Measurements from ENCODE around the gene DIPK1B.

DIPK1B gene

DNA sequence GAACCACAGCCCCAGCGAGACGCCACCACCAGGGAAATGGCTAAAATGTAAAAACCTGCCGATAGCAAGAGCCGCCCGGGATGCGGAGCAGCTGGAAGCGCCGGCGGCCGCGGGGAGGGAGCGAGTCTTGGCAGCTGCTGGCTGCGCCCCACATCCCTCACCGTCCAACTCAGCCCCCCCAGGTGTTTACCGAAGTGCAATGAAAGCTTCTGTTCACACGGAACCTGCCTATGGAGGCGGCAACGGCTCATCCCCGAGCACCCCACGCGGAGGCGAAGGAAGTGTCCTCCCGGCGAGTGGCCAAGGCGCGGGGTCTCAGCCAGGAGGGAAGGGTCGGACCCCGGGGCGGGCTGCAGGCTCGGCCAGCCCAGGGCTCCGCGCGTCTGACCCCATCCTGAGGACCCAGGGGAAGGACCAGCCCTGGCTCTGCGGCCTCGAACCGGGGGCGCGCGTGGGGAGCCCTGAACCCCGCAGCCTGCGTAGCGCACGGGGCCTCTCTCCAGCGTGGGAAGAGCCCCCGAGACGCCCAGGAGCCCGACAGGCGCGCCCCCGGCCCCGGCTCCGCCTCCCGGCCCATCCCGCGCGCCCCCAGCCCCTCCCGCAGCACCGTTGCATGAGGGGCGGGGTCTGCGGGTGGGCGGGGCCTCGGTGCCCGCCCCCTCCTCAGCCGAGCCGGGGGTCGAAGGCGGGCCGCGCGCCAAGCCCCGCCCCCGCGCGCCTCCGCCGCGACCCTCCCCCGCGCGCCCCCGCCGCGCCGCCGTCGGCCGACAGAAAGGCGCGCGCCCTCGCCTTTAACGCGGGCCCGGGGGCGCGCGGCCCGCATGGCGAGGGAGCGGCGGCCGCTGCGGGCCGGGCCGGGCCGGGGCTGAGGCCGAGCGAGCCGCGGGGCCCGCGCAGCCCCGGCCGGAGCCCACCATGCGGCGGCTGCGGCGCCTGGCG lies at the start of gene DIPK1B:
TSS of gene DIPK1B (plus strand) at position 822 of the 939 bp plus-strand sequence. CDS start at position 916, 94 bp downstream.
- DNase-seq, result no peak

DNA sequence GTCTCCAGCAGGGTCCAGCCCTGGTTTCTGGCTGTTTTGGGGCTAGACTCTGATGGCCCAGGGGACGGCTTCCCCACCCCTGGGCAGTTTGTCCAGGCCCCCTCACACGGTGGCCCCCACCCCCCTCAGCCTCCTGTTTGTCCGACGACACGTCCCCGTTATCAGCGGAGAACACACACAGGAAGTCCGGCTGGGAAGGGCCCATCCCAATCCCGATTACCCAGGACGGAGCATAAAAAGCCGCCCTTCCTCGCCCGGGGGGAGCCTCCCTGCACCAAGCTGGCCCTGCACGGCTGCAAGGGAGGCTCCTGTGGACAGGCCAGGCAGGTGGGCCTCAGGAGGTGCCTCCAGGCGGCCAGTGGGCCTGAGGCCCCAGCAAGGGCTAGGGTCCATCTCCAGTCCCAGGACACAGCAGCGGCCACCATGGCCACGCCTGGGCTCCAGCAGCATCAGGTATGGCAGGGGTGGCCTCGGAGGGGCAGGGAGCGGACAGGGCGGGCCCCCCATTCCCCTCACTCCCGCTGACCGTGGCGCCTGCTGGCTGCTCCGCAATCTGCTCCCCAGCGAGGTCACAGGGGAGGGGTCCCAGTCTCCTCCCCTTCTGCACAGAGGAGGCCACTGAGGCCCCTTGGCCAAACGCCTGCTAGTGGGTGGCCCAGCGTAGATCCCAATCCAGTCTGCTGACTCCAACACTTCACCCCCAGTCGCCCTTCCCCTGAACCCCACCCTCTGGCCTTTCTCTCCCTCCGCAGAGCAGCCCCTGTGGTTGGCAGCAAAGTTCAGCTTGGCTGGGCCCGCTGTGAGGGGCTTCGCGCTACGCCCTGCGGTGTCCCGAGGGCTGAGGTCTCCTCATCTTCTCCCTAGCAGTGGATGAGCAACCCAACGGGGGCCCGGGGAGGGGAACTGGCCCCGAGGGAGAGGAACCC lies 49.5 kb upstream of the DIPK1B start, which contains the start of gene EGFL7:
TSS of gene EGFL7 (plus strand) at position 261 of the 926 bp plus-strand sequence. CDS start 5,367 bp downstream, outside the sequence.
- no peak for DNase-seq

DNA sequence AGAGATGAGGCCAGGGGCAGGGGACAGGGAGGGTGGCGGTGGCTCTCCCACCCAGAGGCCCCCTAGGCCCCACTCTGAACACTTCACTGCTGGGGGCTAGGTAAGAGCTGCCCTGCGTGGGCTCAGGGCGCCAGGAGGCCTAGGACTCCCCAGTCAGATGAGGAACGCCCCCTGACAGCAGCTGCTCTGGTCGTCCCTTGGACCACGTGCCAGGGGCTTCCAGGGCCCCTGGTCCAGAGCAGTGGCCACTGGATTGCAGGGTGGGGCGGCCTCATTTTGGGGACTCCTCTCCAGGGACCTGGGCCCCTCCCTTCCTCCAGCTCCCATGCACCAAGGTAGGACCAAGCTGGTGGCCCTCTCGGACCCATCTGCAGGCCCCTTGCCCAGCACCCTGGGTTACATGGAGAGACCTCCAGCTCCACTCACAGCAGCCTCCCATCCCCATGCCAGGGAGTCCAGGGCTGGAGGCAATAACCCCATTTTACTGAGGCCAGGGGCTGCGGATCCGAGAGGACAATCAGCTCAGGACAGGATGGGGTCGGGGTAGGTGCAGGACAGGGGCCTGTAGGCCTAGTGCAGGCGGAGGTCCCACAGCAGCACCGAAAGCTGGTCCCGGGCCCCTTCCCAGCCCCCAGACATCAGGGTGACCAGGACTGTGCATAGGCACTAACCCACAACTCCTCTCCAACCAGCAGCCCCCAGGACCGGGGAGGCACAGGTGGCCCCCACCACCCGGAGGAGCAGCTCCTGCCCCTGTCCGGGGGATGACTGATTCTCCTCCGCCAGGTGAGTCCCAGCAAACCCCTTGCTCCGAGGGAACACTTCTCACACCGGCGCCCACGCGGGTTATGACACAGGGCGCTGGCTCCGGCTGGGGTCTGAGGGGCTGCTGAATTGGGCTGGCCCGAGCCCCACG lies 48.1 kb upstream of the DIPK1B start:
- no peak for DNase-seq

DNA sequence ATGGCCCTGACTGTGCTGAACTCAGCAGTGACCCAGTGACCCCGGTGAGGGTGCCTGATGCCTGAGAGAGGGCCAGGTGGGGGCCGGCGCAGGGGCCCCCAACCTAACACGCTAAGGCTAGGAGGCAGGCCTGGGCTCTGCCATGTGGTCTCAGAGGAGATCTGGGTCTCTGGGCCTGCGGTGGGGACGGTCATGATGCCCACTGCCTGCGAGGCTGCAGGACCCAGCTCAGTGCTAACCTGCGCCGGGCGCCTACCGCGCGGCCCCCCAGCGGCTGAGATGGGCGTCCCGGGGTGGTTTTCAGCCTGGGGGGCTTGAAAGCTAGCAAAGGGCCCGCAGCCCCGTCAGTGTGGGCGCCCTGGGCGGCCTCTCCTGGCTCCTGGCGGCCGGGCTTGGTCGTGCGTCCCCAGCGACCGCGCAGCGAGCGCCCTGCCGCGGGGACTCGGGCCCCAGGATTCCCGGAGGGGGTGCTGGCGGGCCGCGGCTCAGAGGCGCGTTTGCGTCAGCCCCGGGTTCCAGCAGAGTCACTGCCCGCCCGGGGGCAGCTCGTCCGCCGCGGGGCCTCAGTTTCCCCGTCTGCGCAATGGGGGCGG lies 47.2 kb upstream of the DIPK1B start:
- no peak for DNase-seq

DNA sequence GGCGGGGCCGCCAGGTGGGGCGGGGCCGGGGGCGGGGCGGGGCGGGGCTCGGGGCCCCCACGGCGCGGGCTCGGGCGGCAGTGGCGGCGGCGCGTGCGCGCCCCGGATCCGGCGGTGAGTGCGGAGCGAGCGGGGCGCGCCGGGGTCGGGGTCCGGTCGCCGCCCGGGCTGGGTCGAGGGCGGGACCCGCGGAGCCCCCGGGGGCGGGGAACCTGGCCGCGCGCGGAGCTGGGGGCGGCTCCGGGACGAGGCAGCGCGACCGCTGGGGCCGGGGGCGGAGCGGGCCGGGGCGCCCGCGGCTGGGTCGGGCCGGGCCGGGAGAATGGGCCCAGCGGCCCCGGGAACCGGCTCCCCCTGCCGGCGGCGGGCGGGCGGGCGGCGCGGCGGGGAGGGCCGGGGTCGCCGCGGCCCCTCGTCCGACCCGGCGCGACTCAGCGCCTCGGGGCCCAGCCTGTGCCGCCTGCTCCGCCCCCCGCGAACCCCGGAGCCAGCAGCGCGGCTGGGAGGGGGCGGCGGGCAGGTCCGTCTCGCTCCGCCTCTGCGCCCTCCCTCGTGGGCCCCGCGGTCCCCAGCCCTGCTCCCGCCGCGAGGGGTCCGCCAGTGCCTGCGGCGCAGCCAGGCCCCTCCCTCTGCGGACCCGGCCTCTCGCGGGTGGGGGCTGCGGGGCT lies 46.5 kb upstream of the DIPK1B start:
- DNase-seq, result no peak

DNA sequence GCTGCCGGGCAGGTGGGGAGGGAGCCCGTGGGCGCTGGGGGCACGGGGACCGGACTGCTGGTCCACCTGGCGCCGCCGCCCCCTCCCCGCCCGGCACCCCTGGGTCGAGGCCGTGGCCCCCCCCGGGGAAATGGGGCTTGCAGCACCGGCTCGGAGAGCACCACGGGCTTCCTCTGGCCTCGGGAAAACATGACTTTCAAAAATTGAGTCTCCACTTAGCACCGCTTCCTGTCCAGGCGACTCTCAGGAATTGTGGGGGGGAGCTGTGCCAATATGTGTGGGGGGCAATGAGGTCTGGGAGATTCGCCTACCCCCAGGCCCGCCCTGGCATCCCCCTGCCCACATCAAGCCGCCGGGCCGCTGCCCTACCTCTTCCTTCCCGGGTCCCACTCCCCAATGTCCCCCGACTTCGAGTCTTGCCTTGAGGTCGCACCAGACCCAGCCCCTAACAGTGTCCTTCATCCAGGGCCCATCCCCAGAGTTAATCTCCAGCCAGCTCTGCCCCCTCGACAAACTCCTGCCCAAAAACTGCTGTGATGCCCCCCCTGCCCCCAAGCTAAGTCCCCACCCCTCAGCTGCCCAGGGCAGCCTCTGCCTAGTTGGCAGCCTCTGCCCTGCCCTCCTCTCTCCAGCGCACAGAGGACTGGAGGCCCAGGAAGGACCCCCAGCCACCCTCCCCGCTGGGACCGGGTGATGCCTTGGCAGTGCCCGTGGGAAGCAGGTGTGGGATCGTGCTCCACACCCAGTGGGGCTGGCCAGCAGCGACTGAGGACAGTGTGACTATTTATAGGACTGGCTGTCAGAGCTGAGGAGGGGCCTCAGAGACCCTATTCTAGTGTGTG lies 45.8 kb upstream of the DIPK1B start:
- no peak for DNase-seq

DNA sequence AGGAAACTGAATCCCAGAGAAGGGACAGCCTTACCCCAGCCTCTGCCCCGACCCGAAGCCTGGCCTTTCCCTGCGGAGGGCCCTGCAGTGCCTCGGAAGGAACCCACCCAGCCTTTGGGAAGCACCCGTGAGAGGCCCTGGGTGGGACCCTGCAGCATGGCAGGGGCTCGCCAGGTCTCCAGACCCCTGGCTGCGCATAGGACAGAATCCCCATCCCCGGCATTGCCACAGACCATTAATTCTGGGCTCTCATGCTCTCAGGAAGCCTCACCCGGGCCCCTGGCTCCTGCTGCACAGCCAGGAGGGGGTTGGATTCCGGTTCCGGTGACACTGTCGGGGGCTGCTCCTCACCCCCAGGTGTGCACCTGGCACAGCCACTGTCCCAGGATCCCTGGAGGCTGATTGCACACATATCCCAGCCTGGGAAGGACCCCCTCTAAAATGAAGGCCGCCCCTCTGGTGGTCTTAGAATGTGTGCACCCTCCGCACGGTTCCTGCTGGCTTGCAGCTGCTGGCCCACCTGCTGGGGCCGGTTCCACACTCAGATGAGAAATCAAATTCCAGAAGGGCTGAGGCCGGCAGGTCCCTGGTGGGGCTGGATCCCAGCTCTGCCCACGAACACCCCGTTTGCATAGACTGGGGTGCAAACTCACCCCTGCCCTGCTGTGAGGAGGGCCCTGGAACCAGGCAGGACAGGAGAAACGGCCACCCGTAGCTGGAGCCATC lies 45.0 kb upstream of the DIPK1B start:
- no peak for DNase-seq

DNA sequence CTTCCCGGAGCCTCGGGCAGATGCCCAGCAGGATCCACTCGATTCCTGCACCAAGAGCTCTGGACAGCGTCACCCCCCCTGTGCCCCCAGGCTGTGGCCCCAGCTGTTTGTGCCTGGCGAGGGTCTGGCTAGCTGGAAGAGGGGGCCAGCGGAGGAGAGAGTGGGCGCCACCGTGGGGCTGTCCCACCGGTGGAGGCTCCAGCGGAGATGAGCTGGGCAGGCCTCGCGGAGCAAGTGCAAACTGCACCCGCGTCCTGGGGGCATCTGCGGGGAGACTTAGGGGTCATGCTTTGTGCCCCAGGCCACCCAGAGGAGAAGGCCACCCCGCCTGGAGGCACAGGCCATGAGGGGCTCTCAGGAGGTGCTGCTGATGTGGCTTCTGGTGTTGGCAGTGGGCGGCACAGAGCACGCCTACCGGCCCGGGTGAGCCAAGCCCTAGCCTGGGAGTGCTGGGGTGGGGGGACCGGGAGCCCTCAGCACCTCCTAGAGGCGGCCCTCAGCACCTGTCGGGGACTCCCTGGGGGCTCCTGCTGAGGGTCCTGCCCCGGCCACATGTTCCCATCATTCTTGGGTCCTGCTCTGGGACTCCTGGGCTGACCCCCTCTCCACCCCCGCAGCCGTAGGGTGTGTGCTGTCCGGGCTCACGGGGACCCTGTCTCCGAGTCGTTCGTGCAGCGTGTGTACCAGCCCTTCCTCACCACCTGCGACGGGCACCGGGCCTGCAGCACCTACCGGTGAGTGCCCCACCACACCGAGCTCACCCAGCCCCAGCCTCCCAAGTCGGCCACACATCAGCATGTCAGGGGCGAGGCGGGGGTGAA lies 44.2 kb upstream of the DIPK1B start:
- DNase-seq, result no peak

DNA sequence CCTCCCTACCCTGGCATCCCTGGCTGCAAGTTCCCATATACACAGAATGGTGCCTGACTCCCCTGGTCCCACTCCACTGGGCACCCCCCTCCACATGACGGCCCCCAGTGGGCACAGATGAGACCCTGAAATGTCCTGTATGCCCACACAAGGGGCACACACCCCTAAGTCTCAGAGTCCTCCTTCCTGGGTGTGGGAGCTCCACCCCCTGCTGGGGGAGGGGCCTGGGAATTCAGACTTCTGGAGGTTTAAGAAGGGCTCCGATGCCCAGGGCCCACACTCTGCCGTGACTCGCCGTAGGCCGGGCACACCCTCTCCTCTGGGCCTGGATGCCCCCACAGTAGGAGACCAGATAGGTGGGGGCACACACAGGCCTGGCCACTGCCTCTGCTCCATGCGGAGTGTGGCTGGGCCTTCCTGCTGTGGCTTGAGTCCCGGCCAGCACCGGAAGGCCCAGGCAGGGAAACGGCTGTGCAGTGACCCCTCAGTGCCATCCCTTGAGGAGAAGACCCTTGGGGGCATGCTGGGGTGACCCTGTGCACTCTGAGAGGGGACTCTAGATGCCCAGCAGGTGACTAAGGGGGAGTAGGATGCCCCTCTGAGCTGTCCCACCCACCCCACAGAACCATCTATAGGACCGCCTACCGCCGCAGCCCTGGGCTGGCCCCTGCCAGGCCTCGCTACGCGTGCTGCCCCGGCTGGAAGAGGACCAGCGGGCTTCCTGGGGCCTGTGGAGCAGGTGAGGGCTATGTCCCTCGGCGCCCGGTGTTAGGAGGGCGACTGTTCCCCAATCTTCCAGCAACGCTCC lies 43.2 kb upstream of the DIPK1B start:
- no peak for DNase-seq

DNA sequence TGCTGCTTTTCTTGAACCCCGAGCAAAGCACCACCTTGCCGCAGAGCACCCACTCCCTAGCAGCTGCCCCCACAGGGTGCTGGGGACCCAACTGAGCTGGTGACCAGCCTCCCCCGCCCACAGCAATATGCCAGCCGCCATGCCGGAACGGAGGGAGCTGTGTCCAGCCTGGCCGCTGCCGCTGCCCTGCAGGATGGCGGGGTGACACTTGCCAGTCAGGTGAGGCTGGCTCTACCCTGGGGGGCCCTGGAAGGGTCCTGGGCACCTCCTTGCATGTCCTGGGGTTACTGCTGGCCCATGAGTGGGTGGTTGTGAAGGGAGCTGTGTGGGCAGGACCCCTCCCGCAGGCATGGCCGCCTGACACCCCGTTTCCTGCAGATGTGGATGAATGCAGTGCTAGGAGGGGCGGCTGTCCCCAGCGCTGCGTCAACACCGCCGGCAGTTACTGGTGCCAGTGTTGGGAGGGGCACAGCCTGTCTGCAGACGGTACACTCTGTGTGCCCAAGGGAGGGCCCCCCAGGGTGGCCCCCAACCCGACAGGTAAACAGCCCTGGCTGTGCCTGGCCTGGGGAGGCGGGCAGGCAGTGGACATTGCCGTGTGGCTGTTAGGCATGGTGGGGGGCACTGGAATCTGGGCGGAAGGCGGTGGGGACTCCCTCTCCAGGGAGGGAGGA lies 42.4 kb upstream of the DIPK1B start:
- DNase-seq, result no peak

DNA sequence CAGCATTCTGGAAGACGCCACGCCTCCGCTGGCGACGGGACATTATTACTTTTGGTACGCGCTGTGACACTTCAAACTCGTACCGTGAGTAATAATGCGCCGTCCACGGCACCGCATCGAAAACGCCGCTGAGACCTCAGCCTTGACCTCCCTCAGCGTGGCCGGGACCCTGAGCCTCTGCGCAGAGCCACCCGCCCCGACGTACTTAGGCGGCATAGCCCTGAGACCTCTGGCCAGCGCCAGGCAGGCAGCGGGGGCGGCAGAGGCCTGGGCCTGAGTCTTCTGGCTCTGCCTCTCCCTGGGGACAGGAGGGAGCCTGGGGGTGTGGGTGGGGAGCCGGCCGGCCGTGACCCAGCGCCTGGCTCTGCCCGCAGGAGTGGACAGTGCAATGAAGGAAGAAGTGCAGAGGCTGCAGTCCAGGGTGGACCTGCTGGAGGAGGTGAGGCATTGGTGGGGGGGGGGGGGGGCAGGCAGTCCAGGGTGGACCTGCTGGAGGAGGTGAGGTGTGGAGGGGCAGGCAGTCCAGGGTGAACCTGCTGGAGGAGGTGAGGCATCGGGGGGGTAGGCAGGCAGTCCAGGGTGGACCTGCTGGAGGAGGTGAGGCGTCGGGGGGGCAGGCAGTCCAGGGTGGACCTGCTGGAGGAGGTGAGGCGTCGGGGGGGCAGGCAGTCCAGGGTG lies 41.7 kb upstream of the DIPK1B start:
- DNase-seq, result no peak

DNA sequence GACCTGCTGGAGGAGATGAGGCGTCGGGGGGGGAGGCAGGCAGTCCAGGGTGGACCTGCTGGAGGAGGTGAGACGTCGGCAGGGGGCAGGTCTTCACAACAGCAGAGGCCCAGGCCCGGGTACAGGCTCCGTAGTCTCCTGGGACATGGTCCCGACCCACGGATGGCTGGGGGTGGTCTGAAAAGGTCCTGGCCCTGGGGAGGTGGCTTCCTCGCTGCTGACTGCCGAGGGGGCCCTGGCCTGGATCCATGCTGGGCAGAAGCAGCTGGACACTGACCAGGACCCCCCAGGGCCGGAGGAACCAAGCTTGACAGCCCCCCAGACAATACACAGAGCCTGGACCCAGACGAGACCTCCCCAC lies 41.1 kb upstream of the DIPK1B start:
- no peak for DNase-seq

DNA sequence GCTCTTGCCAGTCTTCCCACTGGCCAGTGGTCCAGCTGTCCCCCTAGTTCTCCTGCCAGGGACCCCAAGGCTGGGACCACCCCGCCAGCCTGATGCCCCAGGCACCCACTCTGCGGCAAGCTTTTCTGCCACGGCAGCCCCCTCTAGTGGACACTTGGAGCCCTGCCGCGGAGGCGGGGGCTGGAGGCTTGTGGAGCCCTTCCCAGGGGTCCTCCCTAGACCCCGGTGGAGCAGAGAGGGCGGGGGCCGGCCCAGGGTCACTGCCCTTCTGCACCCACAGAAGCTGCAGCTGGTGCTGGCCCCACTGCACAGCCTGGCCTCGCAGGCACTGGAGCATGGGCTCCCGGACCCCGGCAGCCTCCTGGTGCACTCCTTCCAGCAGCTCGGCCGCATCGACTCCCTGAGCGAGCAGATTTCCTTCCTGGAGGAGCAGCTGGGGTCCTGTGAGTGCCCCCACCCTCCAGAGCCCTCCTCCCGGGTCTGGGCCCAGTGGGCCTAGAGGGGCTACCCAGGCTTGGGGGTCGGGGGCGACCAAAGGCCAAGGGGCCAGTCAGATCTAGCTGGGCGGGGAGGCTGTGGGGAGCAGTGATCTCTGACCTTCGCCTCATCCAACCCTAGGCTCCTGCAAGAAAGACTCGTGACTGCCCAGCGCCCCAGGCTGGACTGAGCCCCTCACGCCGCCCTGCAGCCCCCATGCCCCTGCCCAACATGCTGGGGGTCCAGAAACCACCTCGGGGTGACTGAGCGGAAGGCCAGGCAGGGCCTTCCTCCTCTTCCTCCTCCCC lies 40.5 kb upstream of the DIPK1B start:
- peak; percentile 13 for DNase-seq

DNA sequence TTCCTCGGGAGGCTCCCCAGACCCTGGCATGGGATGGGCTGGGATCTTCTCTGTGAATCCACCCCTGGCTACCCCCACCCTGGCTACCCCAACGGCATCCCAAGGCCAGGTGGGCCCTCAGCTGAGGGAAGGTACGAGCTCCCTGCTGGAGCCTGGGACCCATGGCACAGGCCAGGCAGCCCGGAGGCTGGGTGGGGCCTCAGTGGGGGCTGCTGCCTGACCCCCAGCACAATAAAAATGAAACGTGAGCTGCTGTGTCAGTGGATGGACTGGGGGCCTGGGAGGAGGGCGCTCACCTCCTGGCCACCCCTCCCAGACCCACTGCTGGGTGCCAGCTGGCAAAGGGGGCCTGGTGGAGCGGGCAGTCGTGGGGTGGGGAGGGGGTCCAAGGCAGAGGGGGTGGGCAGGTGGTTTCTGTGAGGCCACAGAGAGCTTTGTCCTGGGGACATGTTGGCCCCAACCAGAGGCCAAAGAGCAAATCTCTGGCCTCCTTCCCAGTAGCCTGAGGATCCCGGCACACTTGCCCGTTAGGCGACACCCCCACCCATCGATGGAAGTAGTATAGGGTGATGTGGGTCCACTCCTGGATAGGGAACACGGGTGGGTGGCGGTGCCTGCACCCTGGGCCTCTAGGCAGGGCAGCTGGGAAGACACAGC lies 39.8 kb upstream of the DIPK1B start:
- no peak for DNase-seq
